Measurements from ENCODE around the gene GSKIP.

GSKIP gene

DNA sequence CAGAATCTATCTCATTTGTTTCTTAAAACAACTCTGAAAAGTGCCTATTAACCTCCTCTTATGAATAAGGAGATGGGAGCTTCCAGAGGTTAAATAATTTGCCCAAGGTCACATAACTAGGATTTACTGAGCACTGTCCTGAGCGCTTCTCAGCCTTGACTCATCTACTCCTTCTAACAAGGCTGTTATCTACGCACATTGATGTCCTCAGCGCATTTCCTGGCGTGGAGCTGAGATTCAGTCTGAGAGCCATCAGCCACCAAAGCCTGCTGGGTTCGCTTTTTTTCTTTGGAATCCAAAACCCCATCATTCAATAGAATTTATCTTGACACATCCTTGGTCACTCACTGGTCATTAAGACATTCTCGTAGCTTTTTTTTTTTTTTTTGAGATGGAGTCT, 57.9 kb downstream of the GSKIP start:
- no peak for DNase-seq

DNA sequence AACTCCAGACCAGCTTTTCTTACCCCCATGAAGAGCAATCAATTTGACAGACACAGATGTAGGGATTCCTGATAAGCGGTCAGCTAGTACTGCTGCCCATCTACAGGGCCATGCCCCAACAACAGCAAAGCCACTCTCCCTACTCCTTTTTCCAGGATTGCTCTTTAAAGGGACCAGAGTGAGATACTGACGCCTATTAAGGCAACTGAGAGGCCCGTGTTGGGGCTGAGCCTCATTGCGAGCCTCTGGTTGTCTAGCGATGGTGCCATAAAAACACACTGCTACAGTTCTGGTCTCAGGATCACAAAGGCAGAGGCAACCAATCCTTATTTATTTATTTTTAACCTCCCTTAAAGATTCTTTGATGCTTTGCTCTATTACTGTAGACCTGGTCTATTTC, 59.7 kb downstream of the GSKIP start:
- no peak for DNase-seq

DNA sequence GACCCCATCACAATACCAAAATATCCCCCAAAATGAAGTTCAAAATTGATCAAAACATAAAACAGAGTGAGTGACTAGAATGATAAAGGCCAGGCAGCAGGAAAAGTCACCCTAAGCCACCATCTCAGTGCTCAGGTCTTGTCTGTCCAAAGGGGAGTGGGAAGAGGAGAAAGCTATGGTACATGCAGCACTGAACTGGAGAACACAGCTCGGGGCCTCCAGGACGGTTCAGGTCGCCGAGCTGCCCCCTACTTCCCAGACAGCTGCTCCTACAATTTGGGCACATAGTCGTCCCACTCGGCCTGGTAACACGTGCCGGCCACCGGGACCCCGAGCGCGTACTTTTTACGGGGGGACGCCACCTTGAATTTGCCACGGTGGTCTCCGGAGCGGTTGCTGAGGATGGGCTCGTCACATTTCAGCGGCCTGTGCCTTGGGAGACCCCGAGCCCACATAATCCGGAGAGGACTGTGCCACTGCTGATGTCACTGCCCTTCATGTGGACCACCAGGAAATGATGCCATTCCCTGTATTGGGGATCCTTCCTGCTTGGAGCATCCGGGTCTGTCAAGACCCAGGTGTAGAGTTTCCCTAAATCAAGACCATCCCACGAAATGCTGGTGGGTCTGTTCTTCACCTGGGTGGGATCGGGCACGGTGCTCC, 60.3 kb downstream of the GSKIP start:
- DNase-seq = no peak

DNA sequence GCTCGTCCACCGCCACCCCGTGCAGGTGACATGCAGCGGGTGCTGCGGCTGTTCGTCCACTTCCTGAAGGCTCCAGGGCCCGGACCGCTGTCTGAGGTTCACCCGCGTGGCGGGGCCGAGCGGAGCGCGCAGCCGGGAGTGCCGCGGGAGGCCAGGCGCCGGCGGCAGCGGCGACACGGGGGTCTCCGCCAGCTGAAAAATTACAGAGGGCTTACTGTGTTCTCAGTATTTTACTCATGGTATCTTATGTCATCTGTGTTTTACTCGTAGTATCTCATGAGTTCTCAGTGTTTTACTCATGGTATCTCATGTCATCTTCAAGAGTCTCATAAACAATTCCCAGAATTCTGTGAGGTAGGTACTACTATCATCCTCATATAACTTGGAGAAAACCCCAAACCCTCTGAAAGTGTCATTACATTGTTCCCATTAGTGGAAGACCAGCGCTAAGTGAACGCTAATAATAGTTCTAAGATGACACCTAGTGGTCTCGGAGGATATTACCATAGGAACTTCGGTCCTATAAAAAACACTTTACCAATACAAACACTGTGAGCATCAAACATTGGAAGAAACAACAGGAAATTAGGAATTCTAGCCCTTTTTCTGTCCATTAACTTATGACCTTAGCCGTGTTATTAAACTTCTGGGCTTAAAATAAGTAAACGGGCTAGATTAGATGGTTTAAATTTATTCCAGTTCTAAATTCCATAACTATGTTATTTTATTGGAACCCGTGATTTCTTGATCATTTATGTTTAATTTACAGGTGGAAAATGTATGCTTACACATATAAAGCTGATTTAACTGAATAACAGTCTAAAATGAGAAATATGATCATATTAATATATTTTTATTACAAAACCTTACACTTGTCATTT, 61.0 kb downstream of the GSKIP start:
- peak; percentile 30 for DNase-seq

DNA sequence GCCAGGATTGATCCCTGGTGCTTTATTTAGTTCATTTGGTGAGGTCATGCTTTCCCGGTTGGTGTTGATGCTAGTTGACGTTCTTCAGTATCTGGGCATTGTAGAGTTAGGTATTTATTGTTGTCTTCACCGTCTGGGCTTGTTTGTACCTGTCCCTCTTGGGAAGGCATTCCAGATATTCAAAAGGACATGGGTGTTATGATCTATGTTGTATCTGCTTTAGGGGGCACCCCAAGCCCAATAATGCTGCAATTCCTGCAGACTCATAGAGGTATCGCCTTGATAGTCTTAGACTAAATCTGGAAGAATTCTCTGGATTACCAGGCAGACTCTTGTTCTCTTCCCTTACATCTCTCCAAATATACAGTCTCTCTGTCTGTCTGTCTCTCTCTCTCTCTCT, 70.7 kb downstream of the GSKIP start:
- no peak for DNase-seq

All from effector CD4-positive, alpha-beta T cell (primary cell).